ENCODE measurements around the gene FRMPD2.

- no peak for TF ChIP-seq GATA2 (IDR thresholded peaks at IDR 0.05; ENCODE audit: low read depth, low read length)
- TF ChIP-seq GATA3 (IDR thresholded peaks at IDR 0.05; ENCODE audit: low read depth, low read length) = no peak
Measured at GRCh38 chr10:48274636-48275035, at the start of gene FRMPD2.
